Frontal cortex (tissue), 4 donors: ENCODE results near the gene ATP13A4. TPM values are rescaled to one million over a fixed set of nuclear protein-coding genes. Genes with fewer than 3 reads are reported as not detected.

Experiments used
- DNase-seq, 2 donors: peaks; one replicate each; pipeline ENCODE4 v3.0.0; 2012; ENCODE audit warnings: low spot score in 2 of 2
- FAIRE-seq: peaks from 2 replicates; lab custom pipeline; 2012; peaks lifted over from hg19 to GRCh38; lab: Jason Lieb, UNC
- total RNA-seq: library from RNA; depleted of rRNA; stranded (reverse); fragments of >200 nt; gene quantifications from one replicate; pipeline ENCODE4 v1.2.3, GENCODE V29; 2014
- donor health status: control.
- donor health status: control.
- donor health status: control.

The ATP13A4 gene
- total RNA-seq, 1 donor from 2014 or later: 10.2 TPM

DNA sequence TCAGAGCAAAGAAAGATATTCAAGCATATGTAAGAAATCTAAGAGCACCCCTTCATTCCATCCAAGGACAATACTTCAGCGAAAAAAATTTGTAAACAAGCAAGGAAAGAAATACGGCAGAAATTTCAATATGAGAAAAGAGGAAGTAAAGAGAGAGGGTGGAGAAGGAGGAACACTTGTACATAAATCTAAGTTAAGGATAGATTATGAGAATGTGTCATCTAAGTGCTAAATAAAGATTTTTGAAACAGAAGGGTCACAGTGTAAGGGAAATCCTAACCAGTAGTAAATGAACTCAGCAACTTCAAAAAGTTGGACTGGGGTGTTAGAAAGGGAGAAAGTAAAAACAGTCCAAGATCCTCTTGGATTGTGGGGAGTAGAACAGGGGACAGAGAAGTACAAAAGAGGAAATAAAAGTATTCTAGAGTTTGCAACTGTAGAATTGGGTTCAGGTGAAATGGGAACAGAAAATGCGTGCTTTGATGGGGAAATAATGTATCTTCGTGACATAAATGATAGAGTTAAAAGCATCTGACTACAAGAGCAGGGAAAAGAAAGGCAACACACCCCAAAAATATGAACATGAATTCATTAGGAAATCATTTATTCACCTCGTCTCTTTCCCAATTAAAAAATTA is 107.6 kb downstream of the ATP13A4 start:
- DNase-seq (no peak), FAIRE-seq (no peak)

DNA sequence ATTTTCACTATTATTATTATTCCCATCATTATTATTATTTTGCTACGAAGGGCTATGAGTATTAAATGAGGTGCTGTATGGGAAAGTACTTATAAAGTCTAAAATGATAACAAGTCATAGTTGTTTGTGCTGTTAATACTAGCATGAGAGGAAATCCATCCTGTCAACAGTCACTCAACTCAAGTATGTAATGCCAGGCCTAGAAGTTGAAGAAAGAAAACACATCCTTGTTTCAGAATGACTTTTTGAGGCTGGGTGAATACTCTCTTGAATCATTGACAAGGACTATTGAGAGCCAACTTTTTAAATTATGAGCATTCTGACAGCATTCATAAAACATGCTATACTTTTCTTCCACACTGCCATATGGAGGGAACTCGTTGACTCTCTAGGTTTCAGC is 115.3 kb downstream of the ATP13A4 start:
- no peak for FAIRE-seq

DNA sequence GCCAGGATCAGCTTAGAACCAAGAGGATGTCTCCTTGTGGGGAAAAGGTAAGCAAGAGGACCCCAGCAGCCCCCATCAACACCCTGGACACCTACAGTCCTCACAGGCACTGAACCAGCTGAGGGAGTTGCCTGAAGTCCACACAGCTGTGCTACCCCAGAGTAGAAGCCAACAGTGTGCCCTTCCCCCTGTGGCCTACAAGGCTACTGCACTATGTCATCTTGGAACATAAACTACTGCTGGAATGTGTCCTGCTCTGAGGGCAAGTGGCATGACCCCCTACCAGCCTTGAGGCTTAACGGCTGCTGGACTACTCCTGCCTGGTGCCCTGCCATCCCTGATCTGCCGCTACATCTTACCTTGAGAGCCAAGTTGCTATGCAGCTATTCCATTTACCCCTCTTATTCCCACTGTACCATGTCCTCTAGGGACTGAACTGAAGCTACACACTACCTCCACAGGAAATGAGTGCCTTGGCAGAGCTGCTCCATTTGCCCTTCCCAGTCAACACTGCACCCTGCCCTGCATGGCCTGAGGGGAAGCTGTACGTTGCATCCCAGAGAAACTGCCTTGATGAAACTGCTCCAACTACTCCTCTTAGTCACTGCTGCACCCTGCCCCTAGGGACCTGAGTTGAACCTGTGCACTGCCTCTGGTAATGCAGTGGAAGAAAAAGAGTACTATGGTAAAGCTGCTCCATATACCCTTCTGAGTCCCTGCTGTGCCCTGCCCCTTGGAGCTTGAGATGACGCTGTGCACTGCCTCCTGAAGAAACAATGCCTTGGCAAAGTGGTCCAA is 135.9 kb downstream of the ATP13A4 start:
- DNase-seq: no peak
- FAIRE-seq: no peak

More for the DNA sequence above, 115.3 kb downstream of the ATP13A4 start:
- no peak for DNase-seq

DNA sequence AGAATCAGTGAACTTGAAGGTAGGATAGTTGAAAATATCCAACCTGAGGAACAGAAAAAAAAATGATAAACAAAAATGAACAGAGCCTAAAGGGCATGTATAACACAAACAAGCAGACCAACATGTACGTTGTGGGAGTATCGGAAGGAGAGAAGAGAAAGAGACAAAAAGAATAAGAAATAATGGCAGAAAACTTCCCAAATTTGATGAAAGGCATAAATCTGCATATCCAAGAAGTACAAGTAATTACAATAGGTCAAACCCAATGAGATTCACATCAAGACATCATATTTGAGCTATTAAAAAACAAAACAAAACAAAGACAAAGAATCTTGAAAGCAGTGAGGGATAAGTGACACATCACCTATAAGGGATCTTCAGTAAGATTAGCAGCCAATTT is 138.1 kb downstream of the ATP13A4 start:
- FAIRE-seq: no peak
- DNase-seq: no peak

DNA sequence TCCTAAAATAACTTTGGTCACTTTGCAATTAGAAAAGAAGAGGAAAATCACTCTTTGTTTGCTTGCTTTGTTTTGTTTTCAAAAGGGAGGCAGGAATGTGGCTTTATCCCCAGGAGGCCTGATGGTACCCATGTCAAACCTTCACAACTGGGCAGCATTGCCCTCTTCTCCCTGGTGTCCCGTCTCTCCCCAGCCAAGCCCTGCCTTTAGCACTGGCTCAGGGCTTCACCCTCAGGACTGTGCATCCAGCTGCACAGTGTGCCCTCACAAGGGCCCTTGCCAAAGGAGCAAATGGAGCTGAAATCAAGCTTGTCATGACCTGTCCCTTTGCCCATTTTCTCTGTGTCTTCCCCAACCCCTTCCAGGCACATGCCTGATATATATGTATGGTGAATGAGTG is 147.0 kb downstream of the ATP13A4 start:
- FAIRE-seq (no peak), DNase-seq (no peak)

DNA sequence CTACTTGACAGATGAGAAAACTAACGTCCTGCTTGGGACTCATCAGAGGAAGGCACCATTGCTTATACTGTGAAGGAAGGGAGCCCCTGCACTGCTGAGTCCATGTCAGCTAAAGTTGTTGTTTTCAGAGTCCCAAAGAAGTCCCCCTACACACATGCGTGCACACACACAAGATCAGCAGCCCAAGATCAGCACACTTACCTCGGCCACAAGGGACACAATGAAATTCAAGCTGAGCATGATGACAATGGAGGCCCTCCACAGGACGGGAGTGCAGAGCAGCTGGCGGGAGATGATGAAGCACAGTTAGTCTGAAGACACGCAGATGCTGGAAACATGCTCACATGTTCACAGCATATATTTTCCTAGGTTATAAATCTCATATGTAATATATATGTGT is 147.6 kb downstream of the ATP13A4 start:
- FAIRE-seq: no peak
- no peak for DNase-seq

DNA sequence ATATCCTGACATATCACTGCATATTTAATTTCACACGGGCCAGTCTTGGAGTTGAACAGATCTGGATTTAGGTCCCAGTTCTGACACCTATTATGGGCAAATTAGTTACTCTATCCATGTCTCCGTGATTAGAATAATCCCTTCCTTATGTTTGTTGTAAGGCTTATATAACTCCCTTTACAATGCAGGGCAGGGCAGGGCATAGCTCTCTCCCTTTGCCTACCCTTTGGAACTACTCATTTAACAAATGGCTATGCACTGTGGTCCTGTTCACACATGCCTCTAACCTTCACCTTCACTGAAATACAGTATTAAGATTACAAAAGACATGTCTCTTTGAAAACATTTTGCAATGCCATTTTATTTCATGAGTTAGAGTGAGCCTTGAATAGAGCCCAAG is 151.4 kb downstream of the ATP13A4 start:
- DNase-seq (no peak), FAIRE-seq (no peak)

DNA sequence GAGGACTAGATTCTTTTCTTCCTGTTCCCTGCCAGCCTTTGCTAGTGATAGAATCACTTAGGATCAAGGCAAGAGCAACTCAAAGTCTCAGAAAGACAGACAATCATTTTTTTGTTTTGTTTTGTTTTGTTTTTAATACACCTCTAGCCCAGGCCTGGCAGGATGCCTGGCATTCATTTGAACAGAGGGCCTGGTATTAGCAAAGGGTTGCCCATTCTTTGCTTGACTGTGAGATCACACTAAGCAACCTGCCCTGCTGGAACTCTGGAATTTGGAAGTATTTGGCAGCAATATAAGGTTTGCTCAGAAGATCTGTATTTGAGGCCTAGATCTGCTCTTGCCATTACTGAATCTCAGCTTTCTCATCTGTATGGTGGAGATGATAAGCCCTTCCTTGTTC is 154.4 kb downstream of the ATP13A4 start:
- DNase-seq (no peak), FAIRE-seq (no peak)

DNA sequence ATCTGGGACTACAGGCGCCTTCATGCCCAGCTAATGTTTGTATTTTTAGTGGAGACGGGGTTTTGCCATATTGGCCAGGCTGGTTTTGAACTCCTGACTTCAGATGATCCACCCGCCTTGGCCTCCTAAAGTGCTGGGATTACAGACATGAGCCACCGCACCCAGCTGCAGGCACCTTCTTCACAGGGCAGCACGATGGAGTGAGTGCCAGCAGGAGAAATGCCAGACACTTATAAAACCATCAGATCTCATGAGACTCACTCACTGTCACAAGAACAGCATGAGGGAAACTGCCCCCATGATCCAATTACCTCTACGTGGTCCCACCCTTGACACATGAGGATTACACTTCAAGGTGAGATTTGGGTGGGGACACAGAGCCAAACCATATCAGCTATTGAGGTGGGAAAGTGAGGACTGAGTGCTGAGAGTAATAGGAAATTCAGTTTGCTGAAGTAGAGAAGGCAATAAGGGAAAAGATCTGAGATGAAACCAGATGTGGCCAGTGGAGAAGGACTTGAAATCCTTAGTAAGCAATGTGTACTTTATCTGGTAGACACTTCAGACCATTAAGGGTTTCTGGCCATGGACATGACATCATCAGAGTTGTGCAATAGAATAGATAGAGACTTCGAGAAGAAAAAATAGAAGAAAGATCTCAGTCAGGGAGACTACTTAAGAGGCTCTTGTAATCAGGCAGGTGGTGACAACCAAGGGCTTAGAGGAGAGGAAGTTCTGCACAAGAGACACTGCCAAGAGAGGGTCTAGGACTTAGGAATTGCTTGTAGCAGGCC is 158.0 kb downstream of the ATP13A4 start:
- no peak for FAIRE-seq
- DNase-seq: no peak

DNA sequence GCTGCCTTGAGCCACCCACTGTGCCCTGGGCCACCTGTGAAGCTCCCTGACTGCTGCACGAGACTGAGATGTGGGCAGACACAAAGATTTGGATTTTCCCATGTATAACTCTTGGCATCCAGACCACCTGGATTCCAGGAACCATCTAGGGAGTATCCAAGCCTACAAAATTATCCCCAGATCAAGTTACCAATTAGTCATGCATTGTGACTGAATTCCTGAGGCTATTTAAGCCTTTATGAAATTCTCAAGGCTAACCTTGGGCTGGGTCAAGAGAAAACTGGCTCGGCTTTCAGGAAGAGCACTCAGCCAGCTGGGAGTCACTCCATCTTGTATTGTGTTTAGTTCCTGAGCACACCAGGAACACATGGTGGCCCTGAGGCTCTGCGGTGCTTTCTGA is 162.8 kb downstream of the ATP13A4 start:
- no peak for DNase-seq
- FAIRE-seq: no peak

DNA sequence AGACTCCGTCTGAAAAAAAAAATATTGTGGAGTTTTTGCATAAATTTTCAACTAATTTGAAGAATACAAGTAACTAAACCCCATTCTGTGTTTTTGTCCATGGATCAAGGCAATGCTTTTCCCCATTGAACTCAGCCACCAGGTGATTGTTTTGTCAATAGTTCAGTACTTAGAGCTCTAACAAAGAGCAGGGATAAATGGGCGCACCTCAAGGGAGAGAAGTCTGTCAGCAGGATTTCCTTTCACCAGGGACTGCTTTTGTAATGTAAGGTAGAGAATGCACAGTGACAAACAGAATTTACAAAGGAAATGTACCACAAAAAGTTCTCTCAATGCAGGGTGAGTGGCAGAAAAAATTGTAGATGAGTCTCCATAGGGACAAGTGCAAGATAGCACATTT is 165.4 kb downstream of the ATP13A4 start:
- FAIRE-seq (no peak), DNase-seq (no peak)

DNA sequence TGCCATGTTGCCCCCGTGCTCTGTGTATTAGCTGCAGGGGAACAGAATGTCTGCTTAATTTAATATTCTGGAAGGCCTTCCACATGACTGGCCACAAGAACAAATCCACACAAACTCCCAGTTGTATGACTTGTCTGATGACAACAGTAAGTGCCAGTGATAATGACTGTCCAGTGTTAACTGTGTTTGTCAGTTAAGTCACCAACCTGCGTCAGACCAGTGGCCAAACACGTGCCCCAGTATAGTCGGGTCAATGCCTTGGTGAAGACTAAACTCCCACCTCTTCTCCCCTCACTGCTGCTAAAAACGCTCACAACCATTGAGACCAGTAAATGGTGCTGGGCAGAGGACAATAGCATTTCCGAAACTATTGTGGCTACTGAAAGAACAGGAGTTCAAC is 166.3 kb downstream of the ATP13A4 start:
- DNase-seq: no peak
- FAIRE-seq: no peak

DNA sequence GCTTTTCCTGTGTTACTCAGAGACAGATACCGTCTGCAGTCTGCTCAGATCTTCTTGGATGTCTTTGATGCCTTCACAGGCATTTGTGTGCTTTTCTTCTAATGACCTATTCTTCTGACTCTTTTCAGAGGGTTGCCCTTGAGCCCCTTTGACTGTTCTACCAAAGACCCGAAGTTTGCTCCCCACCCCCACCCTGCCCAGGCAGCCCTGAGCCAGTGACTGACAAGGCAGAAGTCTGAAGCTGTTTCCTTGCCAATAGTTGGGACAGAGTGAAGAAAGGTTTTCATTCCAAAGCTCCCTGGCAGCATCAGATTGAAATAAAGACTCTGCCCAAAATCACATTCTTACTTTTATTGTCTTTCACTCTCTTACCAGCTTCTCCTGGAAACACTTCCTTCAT is 167.1 kb downstream of the ATP13A4 start:
- DNase-seq (no peak), FAIRE-seq (no peak)

DNA sequence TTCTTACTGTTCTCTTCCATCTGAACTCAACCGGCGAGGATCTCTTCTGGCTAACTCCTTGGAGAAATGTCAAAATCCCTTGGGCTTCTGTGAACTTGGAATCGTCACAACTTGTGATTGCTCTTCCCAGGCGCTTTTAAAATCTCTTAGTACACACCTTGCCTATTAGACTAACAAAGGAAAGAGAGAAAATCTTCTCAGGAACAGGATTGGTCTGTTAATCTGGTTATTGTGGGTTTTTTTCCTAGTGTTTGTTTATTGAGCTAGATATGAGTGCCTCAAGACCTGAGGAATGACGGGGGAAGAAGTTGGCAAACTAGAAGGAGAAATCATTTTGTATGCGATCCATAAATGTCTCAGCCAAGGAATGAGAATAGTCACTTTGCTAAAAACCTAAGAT is 176.0 kb downstream of the ATP13A4 start, which contains the start of gene ATP13A5:
Gene ATP13A5 (minus strand): TSS at position 48 of the 400 bp plus-strand sequence. CDS start 28 bp downstream, at position 20.
- no peak for FAIRE-seq
- DNase-seq: no peak

DNA sequence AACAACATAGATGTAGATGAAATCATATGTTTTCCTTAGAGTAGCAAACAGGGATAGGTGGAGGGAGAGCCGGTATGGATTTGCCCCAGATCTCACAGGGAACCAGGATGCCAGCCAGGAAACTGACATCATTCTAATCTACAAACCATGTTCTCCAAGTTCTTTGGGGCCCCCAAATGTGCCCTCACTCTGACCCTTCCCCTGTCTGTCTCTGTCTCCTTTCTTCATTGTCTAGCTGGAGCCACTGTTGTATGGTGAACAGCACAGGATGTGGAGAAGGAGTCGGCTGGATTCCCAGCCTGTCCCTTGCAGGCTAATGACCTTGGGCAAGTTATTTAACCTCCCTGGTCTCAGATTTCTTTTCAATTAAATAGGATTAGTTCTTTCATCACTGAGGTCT is 177.1 kb downstream of the ATP13A4 start:
- DNase-seq: no peak
- no peak for FAIRE-seq

DNA sequence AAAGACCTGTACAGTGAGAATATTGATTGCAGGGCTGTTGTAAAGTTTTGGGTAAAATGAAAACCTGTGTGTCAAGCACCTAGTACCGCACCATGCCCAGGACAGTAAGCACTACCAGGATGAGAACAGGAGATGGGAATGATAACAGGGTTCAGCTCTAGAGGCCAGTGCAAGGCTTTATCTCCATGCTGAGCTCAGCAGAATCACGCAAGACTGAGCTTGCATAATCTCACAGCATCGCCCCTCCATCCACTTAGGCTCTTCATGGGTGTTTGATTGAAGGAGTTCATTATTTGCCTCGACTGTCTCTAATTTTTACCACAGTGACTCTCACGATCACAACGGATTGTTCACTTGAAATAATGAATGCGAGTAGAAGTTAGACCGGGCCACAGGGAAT is 179.1 kb downstream of the ATP13A4 start:
- DNase-seq: no peak
- FAIRE-seq: no peak

DNA sequence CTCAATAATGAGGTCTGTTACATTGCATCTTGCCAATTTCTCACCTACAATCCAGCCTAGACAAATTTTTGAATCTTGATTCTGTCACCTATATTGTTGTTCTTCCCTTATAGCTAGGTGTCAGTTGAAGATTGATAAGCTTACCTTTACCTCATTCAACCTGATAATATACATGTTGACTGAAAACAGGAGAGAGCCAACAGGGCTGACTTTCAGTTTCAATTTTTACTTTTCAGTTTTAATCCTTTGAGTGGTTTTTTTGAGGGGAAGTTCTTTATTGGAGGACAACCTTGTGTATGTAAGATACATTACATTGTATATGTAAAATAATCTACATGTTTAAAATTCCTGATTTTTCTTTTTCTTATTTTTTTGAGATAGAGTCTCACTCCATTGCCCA is 181.9 kb downstream of the ATP13A4 start:
- no peak for DNase-seq
- FAIRE-seq: no peak

DNA sequence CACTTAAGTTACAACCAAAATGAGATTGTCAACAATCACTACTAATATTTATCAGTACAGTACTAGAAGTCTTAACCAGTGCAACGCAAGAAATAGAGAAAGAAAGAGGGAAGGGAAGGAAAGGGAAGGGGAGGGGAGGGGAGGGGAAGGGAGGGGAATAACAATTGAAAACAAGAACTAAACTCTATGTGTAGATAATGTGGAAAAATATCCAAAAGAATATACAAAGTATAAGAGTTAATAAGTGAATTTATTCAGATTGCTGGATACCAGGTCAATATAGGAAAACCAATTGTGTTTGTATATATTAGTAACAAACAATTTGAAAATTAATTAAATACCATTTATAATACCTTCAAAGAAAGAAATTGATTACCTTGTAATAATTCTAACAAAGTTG is 186.8 kb downstream of the ATP13A4 start:
- FAIRE-seq (no peak), DNase-seq (no peak)

DNA sequence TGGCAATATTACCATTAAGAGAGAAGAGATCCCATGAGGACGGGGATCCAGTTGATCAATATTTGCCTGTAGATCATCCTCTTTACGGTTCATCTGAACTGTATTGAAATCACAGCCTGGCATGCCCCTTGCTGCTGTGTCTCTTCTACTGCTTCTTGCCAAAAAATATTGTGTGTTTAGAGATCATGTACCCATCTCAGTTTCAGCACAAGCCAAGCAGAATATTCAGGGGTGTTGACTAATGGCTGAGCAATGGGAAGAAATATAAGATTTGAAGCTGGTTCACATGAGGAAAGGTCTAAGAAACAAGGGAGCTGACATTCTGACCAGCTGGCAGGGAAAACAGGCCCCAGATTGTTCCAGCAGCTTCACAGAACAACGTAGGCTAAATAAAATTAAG is 197.4 kb downstream of the ATP13A4 start:
- no peak for FAIRE-seq
- DNase-seq: no peak

DNA sequence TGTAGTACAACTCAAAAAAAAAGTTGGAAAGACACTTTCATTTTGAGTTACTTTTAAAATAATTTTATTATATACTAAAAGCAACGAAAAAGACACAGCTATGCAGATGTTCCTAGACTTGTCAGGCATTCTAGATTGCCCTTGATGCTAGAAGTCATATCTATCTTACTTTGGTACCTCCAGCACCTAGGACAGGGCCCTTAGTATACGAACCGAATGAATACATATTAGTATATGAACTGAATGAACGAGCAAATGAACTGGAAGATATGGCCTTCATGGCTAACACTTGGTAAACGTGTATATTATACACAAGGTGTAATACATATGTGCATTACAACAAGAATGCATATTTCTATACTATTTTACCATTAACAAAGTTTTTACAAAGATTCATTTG is 200.3 kb downstream of the ATP13A4 start:
- no peak for DNase-seq

More for the DNA sequence above, 200.3 kb downstream of the ATP13A4 start:
- FAIRE-seq: no peak
